Esophagus muscularis mucosa (tissue), 4 donors: ENCODE data around the gene TBC1D9. TPM values are rescaled to one million over a fixed set of nuclear protein-coding genes. Genes with fewer than 3 reads are reported as not detected.

ENCODE experiments used
- DNase-seq: peaks from one replicate; pipeline ENCODE4 v3.0.0-alpha.2; 2017; ENCODE audit errors: extremely low spot score
- H3K27ac ChIP-seq, 4 donors: fragments of 200-600 bp; sonication (generic); replicated peaks in 1 of 4; 1 replicate in 3 of 4; 2 replicates in 1 of 4; pipeline ENCODE4 v1.5.1; 2016 to 2019; ENCODE audit warnings: mild to moderate bottlenecking in 1 of 4
- H3K27me3 ChIP-seq, 4 donors: fragments of 200-600 bp; sonication (generic); one replicate each; pipeline versions ENCODE4 v1.5.1 to v1.6.0; 2016 to 2019
- H3K36me3 ChIP-seq, 4 donors: fragments of 200-600 bp; sonication (generic); one replicate each; pipeline ENCODE4 v1.5.1; 2016 to 2019
- H3K4me1 ChIP-seq, 4 donors: fragments of 200-600 bp; sonication (generic); one replicate each; pipeline ENCODE4 v1.5.1; 2016 to 2019
- H3K4me3 ChIP-seq, 4 donors: fragments of 200-600 bp; sonication (generic); 1 replicate in 2 of 4; 2 replicates in 2 of 4; pipeline ENCODE4 v1.5.1; 2016 to 2019; ENCODE audit warnings: mild to moderate bottlenecking in 4 of 4, moderate library complexity in 1 of 4
- H3K9me3 ChIP-seq, 4 donors: fragments of 200-600 bp; sonication (generic); 1 replicate in 3 of 4; 2 replicates in 1 of 4; pipeline ENCODE4 v1.5.1; 2016 to 2019
- EP300 ChIP-seq: sonication (generic); formaldehyde crosslinking; IDR thresholded peaks from one replicate; pipeline ENCODE4 v1.6.1; 2017; ENCODE audit warnings: antibody characterized with exemption
- POLR2A ChIP-seq: fragments of 450-650 bp; IDR thresholded peaks from one replicate; pipeline ENCODE4 v1.6.1; 2017; ENCODE audit warnings: antibody characterized with exemption, moderate library complexity, mild to moderate bottlenecking, low read depth
- POLR2AphosphoS5 ChIP-seq, 2 donors: sonication (generic); formaldehyde crosslinking; IDR thresholded peaks; one replicate each; pipeline ENCODE4 v1.6.1; 2017; ENCODE audit warnings: antibody characterized with exemption in 2 of 2
- WGBS: methylation state at CpG from one replicate; pipeline ENCODE4 v1.1.5; 2018; 5-methylcytosine and 5-hydroxymethylcytosine counted together
- intact Hi-C: fragments of 100-400 bp; cut with DNase I; formaldehyde crosslinking; loops from one replicate; pipeline ENCODE4 v1.15.1; 2023
- total RNA-seq, 4 donors: library from RNA; depleted of rRNA; stranded (reverse); fragments of >200 nt; gene quantifications; one replicate each; pipeline versions ENCODE4 v1.1.0 to v1.2.1, GENCODE V29; 2016
- TF ChIP-seq, protein P1 (sequence below), 3 experiments: fragments of 200-600 bp in 2 of 3; fragments of 450-650 bp in 1 of 3; sonication (generic) in 2 of 3; IDR thresholded peaks; one replicate each; pipeline ENCODE4 v1.5.1; 2017 to 2019; ENCODE audit warnings: antibody characterized with exemption in 3 of 3, mild to moderate bottlenecking in 2 of 3, moderate library complexity in 1 of 3

TBC1D9 gene
- total RNA-seq, 4 donors from 2014 or later: 15.4 to 23.8 (median 21.3) TPM

DNA sequence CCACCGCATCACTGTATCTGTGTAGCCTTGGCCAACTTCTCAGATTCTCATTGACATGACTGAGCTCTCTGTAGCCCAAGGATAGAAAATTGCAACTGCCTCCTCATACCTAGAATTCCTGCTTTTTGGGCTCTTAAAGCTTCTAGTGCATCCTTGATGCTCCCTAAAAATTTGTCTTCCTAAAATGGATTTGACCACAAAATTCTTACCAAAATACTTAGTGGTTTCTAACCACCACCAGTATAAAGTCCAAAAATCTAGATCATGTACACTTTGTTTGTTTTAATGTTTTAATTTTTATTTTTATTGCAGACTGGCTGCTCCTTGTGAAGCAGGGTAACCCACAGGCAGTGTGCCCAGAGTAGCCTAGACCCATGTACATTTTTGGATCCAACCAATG, 75.5 kb downstream of the TBC1D9 start:
- 100% methylated on average over 1 of the region's 1 CpG for WGBS
- no peak for TF ChIP-seq EP300
- TF ChIP-seq POLR2AphosphoS5 (IDR thresholded peaks at IDR 0.05): no peak
- TF ChIP-seq POLR2A: no peak
- TF ChIP-seq, protein P1, sequence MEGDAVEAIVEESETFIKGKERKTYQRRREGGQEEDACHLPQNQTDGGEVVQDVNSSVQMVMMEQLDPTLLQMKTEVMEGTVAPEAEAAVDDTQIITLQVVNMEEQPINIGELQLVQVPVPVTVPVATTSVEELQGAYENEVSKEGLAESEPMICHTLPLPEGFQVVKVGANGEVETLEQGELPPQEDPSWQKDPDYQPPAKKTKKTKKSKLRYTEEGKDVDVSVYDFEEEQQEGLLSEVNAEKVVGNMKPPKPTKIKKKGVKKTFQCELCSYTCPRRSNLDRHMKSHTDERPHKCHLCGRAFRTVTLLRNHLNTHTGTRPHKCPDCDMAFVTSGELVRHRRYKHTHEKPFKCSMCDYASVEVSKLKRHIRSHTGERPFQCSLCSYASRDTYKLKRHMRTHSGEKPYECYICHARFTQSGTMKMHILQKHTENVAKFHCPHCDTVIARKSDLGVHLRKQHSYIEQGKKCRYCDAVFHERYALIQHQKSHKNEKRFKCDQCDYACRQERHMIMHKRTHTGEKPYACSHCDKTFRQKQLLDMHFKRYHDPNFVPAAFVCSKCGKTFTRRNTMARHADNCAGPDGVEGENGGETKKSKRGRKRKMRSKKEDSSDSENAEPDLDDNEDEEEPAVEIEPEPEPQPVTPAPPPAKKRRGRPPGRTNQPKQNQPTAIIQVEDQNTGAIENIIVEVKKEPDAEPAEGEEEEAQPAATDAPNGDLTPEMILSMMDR (IDR thresholded peaks at IDR 0.05): no peak
- Histone ChIP-seq H3K27ac (no peak overlapping the region), H3K4me1 (no peaks in the 10 kb centered on the region), H3K4me3 (no peak overlapping the region), H3K9me3 (no peaks in the 10 kb centered on the region), H3K27me3 (no peaks in the 10 kb centered on the region), H3K36me3 (peaks cover 5 to 51% (median 21%) of the 10 kb centered on the region in 4 donors)
- intact Hi-C loops: no loop called here
- no peak for DNase-seq

DNA sequence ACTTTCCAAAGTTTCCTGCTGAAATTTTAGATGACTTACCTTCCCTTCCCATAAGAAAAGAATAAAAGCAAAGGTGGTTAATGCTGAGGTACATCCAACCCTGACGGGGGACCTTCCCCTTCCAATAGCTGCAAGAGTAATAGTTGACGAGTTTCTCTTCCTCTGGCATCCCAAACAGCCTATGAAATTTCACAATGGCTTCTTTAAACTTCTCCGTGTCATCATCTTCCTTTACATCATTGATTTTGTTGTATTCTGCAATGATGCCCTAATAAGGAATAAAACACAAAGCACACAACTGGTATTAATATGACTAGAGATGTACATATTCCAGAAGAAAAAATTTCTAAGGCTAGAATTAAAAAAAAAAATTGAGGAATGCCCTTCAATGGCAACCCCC, 76.6 kb downstream of the TBC1D9 start:
- H3K27me3 ChIP-seq: no peaks in the 10 kb centered on the region
- intact Hi-C loops: no loop called here
- peaks cover 5 to 50% (median 21%) of the 10 kb centered on the region in 4 donors for H3K36me3 ChIP-seq
- H3K9me3 ChIP-seq: no peaks in the 10 kb centered on the region
- WGBS: 85% methylated on average over 3 of the region's 3 CpGs
- H3K4me3 ChIP-seq: no peak overlapping the region
- H3K4me1 ChIP-seq: no peaks in the 10 kb centered on the region
- no peak overlapping the region for H3K27ac ChIP-seq
- TF ChIP-seq POLR2AphosphoS5 (IDR thresholded peaks at IDR 0.05): no peak
- no peak for TF ChIP-seq POLR2A
- TF ChIP-seq, protein P1 (IDR thresholded peaks at IDR 0.05): no peak
- no peak for TF ChIP-seq EP300
- DNase-seq: no peak

DNA sequence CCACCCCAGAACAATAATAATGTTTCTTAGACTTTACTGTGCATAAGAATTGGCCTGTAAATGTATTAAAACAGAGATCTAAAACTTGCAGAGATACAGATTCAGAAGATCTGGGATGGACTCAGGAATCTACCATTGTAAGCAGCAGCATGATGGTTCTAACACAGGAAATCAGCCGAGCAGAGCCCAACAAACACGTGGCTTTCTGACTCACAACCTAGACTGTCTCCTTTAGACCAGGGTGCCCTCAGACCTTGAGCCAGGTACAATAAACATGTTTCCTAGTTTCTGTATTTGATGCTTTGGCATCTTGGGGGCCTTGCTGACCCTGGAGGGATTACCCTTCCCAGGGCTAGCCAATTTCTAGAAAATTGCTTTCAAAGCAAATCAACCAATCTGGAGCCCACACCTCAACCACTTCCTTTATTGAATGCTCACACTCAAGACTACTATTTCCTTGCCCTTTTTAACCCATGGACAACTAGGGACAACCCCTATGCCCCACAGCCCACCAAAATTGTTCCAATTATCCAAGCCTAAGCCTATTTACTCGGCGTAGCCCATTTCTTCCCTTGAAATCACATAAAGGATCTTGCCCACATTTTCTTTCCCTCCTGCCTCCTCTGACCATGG, 80.5 kb downstream of the TBC1D9 start:
- no peak overlapping the region for H3K4me3 ChIP-seq
- no peaks in the 10 kb centered on the region for H3K9me3 ChIP-seq
- peak; percentile 21 for DNase-seq
- intact Hi-C loops: no loop called here
- peaks cover 0 to 22% (median 14%) of the 10 kb centered on the region in 4 donors for H3K4me1 ChIP-seq
- TF ChIP-seq, protein P1 (IDR thresholded peaks at IDR 0.05): no peak
- TF ChIP-seq EP300: no peak
- TF ChIP-seq POLR2A: no peak
- no peak for TF ChIP-seq POLR2AphosphoS5 (IDR thresholded peaks at IDR 0.05)
- H3K36me3 ChIP-seq: peaks cover 5 to 54% (median 21%) of the 10 kb centered on the region in 4 donors
- no peaks in the 10 kb centered on the region for H3K27me3 ChIP-seq
- H3K27ac ChIP-seq: no peak overlapping the region
- 75% methylated on average over 4 of the region's 4 CpGs for WGBS

DNA sequence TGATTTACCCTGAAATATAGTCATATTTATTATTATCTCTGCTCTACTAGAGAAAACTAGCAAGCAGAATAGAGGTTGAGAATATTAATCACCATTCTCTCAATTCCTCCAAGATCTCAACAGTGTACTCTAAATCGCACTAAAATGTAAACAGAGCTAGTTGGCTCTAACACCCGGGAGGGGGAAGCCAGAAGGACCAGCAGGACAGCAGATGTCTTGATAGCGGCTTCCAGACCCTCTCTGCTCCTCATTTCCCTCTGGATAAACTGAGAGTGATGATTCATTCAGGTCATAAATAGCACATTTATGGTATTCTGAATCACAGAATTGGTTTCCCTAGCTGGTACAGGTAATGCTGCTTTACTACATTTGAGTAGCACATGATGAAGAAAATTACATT, 82.5 kb downstream of the TBC1D9 start:
- H3K27ac ChIP-seq: no peak overlapping the region
- H3K4me3 ChIP-seq: no peak overlapping the region
- no peak for DNase-seq
- no peak for TF ChIP-seq EP300
- TF ChIP-seq POLR2A: no peak
- TF ChIP-seq, protein P1 (IDR thresholded peaks at IDR 0.05): no peak
- TF ChIP-seq POLR2AphosphoS5 (IDR thresholded peaks at IDR 0.05): no peak
- H3K9me3 ChIP-seq: no peaks in the 10 kb centered on the region
- intact Hi-C loops: no loop called here
- no peaks in the 10 kb centered on the region for H3K27me3 ChIP-seq
- H3K36me3 ChIP-seq: peaks cover 7 to 67% (median 32%) of the 10 kb centered on the region in 4 donors
- WGBS: 40% methylated on average over 3 of the region's 3 CpGs
- peaks cover 0 to 22% (median 14%) of the 10 kb centered on the region in 4 donors for H3K4me1 ChIP-seq

DNA sequence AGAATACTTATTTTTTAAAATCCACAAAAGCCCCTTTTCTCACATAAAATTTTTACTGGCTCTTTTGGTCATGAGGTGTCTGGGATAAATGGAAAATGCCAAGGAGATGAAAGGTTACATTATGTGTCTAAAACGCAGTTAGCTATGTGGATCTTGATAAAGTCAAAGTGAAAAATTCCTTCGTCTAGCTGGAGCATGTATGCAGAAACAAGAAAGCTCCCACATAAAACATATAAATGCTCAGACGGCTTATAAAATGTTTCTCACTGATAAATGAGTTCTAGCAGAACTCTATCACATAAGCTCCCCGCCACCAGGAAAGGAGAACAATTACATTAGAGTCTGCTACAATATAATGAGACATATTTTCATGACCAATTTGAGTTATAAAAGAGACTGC, 83.8 kb downstream of the TBC1D9 start:
- 83% methylated on average over 4 of the region's 4 CpGs for WGBS
- DNase-seq: peak; percentile 24
- H3K27me3 ChIP-seq: no peaks in the 10 kb centered on the region
- intact Hi-C loops: no loop called here
- H3K4me3 ChIP-seq: no peak overlapping the region
- H3K4me1 ChIP-seq: peaks cover 0 to 22% (median 14%) of the 10 kb centered on the region in 4 donors
- no peak for TF ChIP-seq EP300
- no peak for TF ChIP-seq POLR2A
- TF ChIP-seq, protein P1 (IDR thresholded peaks at IDR 0.05): no peak
- no peak for TF ChIP-seq POLR2AphosphoS5 (IDR thresholded peaks at IDR 0.05)
- peaks cover 6 to 66% (median 32%) of the 10 kb centered on the region in 4 donors for H3K36me3 ChIP-seq
- H3K9me3 ChIP-seq: no peaks in the 10 kb centered on the region
- H3K27ac ChIP-seq: no peak overlapping the region
